Neural progenitor cell (in vitro differentiated cells): ENCODE results near the gene TSPAN11.

Experiments used
- EZH2 ChIP-seq: fragments of 200-600 bp; sonication (generic); IDR thresholded peaks from 2 replicates; pipeline ENCODE4 v1.6.1; 2017; ENCODE audit warnings: antibody characterized with exemption, mild to moderate bottlenecking, moderate library complexity
- EZH2phosphoT487 ChIP-seq: fragments of 200-600 bp; sonication (generic); IDR thresholded peaks from 2 replicates; pipeline ENCODE4 v1.6.1; 2017; ENCODE audit warnings: antibody characterized with exemption
- TF ChIP-seq, protein P1 (sequence below): fragments of 200-600 bp; sonication (generic); IDR thresholded peaks from 2 replicates; pipeline ENCODE4 v1.5.1; 2017; ENCODE audit warnings: antibody characterized with exemption, mild to moderate bottlenecking

DNA sequence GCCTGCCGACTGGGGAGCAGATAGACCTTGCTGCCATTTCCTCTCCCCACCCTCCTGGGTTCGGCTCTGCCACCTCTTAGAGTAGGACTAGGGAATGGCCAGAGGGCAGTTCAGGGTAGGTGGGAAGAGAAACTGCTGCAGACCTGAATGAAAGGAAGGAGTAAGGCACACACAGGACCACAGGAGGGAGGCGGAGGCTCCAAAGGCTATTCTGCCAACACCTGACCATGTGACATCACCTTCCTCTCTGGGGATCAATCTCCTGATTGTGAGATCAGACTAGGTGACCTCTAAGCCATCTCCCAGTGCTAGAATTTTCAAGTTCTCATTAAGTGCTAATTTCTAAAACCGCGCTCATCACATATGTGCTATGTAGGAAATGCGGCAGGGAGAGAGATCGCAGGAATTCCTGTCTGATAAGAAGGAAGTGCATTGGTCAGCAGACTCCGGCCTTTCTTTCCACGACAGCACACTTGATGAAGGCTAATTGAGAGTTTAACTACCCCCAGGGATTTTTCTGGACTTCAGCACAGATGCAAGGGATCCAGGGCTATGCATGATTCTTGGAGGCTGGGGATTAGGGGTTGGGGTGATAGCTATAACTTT is 11.5 kb upstream of the TSPAN11 start:
- TF ChIP-seq, protein P1, sequence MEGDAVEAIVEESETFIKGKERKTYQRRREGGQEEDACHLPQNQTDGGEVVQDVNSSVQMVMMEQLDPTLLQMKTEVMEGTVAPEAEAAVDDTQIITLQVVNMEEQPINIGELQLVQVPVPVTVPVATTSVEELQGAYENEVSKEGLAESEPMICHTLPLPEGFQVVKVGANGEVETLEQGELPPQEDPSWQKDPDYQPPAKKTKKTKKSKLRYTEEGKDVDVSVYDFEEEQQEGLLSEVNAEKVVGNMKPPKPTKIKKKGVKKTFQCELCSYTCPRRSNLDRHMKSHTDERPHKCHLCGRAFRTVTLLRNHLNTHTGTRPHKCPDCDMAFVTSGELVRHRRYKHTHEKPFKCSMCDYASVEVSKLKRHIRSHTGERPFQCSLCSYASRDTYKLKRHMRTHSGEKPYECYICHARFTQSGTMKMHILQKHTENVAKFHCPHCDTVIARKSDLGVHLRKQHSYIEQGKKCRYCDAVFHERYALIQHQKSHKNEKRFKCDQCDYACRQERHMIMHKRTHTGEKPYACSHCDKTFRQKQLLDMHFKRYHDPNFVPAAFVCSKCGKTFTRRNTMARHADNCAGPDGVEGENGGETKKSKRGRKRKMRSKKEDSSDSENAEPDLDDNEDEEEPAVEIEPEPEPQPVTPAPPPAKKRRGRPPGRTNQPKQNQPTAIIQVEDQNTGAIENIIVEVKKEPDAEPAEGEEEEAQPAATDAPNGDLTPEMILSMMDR, result no peak
- TF ChIP-seq EZH2phosphoT487 (no peak), EZH2 (no peak)
